HTR-8/SVneo (cell line): Measurements from ENCODE around the gene PXK.
"Not testable (repeated sequence)": the region's sequence is repeated elsewhere in the genome, so short reads cannot be mapped to it uniquely, and the experiment has no call there.

Source experiments
- DNase-seq: peaks from one replicate; pipeline ENCODE4 v3.0.0; 2011; ENCODE audit warnings: low spot score, mixed read lengths; ENCODE audit not compliant: insufficient read length
- FAIRE-seq: peaks from 2 replicates; lab custom pipeline; 2011; peaks lifted over from hg19 to GRCh38; lab: Jason Lieb, UNC

PXK gene

DNA sequence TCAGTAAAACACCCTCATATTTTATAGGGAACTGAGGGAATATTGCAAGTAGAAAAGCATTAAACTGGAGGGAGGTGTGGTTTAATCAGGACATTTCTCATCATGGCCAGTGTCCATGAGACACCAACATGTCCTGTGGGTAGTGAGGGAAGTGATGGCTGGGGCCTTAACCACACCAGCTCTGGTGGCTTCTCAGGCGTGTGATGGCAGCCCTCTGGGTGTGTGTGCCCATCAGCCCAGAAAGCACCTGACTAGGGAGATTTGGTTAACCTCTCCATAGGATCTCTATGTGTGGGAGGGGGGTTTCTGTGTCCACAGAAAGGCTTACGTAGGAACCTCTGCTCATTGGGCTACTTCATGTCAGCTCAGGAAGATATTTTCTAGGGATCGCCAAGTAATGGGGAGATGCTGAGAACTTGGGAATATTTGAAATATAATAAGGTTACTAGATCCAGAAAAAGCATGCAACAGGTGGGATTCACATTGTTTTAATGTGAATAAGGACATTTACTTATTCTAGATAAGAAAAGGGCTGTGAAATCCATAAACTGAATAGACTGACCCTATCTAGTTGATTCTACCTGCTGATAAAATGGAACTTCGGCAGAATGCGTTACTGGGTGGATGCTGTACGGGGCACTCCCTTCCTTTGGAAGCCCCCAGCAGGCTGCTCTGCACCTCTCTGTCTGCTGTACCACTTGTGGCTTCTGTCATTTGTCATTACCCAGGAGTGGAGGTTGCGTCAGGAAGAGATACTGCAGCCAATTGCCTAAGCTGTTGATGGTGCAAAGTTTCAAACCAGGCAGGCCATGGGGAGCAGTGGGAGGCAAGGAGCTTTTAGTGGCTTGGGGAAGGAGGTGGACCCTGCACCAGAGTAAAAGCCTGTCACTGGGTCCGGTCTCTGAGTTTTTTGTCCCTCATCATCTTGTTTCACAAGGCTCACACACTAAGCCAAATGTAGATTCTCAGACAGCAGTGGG is 79.4 kb downstream of the PXK start:
- FAIRE-seq (no peak), DNase-seq (no peak)

DNA sequence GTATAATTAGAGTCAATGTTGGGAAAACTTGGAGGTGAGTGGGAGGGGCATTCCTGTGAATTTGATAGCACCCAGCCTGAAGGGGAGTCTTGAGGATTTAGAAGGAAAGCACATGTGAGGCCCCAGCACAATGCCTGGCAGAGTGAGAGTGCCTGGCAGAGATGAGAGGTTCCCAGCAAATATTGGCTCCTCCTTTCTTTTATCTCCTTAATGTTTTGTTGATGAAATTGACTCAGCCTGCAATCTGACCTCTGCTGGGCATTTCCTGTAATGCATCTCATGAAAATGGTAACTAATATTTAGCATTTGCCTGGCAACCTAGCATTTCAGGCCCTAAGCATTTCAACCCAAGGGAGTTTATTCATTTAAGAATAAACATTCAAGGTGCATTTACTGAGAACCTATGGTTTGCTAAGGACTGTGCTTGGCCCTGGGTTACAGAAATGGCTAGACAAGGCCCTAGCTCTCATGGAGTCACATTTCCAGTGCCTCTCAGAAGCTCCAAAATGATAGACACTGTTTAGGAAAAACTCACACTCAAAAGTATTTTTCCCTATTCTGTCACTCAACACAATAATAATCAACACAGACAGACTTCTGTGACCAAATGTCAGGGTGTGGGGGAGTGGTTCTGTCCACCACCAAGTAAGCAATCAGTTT is 82.0 kb downstream of the PXK start:
- peak; percentile 68 for DNase-seq
- FAIRE-seq, result no peak

GRCh38 chr3:58416191-58416590 is 83.5 kb downstream of the PXK start:
- no peak for DNase-seq
- no peak for FAIRE-seq

GRCh38 chr3:58417075-58417474 is 84.4 kb downstream of the PXK start:
- DNase-seq, result no peak
- no peak for FAIRE-seq

DNA sequence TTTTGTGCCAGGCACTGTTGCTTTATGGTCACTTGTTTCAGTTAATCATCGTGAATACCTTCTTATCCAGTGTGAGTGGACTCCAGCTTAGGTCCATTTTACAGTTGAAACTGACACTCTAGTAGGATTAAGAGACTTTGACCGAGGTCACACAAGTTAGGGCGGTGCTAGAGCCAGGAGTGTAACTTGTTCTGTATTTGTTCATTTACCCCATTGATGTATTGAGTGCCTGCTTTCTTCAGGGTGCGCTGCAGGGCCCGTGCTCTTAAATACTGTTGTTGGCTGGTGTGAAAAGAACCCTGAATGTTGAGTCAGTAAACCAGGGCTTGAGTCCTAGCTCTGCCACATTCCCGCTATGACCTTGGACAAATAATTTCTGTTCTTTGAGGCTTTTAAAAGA is 85.5 kb downstream of the PXK start:
- FAIRE-seq, result no peak

GRCh38 chr3:58419780-58420507 is 87.3 kb downstream of the PXK start:
- DNase-seq (no peak), FAIRE-seq (no peak)

More for the DNA sequence above, 85.5 kb downstream of the PXK start:
- DNase-seq, result no peak

DNA sequence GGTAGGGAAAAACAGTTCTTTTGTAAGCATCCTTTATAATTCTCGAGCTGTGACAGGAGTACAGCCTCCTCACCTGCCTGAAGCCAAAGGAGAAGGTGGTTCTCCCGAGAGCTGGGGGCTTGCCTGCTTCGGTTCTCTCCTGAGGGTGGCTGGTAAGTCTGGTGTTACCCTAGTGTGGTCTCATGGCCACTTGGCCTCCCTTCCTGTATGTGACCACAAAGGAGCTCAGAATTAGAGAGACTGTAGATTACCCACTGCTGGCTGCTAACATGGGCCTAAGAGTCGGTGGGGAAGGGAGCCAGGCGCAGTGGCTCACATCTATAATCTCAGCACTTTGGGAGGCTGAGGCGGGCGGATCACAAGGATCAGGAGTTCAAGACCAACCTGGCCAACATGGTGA is 88.3 kb downstream of the PXK start:
- DNase-seq (no peak), FAIRE-seq (no peak)

DNA sequence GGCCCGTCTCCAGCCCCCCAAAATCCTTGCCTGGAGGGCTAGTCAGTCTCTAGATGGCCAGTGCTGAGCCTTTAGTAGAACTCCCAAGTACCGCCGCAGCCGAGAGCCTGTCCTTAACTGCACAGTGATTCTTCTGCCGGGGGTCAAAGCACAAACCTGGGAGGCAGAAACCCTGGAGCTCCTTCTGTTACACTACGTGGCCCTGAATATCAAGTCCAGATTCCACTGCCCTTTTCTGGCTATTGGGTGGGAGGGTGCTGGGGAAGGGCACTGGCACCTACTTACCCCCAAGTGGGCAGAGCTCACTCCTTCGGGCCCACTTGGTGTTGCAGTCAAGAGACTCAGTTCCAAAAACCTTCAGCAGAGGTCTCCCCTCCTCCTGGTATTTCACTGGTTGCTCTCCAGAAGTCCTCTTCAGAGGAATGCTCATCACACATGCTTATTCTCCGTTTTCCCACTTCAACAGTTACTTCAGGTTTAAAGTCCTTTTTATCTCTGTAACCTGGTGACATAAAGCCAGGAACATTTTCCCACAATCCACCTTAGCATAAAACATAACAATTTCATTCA is 90.1 kb downstream of the PXK start:
- no peak for FAIRE-seq

DNA sequence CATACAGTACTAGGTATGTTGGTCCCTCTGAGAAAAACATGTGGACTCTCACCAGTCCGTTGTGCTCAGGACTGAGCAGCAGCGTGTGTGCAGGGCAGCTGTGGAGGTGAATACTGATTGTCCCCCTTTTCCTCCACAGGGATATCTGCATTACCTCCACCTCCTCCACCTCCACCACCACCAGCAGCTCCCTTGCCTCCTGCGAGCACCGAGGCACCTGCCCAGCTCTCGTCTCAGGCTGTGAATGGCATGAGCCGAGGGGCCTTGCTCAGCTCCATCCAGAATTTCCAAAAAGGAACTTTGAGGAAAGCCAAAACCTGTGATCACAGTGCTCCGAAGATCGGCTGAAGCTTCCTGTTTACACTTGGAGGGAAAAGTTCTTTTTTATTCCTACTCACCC is 91.9 kb downstream of the PXK start:
- DNase-seq (no peak), FAIRE-seq (no peak)

More for the DNA sequence above, 90.1 kb downstream of the PXK start:
- no peak for DNase-seq

- no peak for DNase-seq
- FAIRE-seq, result no peak
Measured at GRCh38 chr3:58425782-58426181, 93.1 kb downstream of the PXK start.

- FAIRE-seq (no peak), DNase-seq (no peak)
Measured at GRCh38 chr3:58427661-58428361, 95.1 kb downstream of the PXK start.

GRCh38 chr3:58429657-58430056 is 97.0 kb downstream of the PXK start:
- DNase-seq (no peak), FAIRE-seq (no peak)

GRCh38 chr3:58432905-58433304 is 100.2 kb downstream of the PXK start:
- no peak for FAIRE-seq
- no peak for DNase-seq

DNA sequence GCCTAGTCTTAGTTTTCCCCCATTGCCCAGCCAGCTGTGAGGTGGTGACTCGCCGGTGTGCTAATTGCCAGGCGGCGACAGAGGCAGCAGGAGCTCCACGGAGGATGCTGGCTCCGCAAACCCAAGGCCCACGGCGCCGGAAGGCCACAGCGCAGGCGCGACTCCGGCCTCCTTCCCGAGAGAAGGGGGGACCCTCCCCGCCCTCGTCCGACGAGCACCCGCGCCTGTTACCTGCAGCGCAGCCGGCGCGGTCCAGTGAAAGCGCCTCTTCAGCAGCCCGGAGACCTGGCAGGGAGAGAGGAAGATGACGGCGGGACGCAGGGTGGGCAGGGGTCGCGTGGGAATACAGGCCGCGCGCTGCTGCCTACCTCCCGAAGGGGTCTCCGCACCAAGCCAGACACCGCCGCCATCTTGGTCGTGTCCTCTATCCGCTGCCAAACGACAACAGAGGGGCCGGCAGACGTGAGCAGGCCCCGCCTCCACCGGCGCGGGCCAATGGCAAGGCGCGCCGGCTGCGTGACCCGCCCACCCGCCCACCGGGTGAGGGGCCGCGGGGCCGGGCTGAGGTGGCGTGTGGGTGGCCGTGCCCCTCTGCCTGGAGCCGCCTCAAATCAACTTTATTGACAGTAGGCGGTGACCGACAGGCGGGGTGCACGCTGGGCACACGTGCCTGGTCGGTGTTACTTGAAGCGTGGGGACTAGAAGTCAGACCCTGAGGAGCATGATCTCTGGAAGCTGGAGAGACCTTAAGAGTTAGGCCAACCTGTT is 100.9 kb downstream of the PXK start, which contains the start of gene PDHB:
Gene PDHB (minus strand): TSS at position 433 of the 768 bp plus-strand sequence. CDS start 23 bp downstream, at position 410.
- DNase-seq (peak; percentile 94), FAIRE-seq (peak; percentile 95)

DNA sequence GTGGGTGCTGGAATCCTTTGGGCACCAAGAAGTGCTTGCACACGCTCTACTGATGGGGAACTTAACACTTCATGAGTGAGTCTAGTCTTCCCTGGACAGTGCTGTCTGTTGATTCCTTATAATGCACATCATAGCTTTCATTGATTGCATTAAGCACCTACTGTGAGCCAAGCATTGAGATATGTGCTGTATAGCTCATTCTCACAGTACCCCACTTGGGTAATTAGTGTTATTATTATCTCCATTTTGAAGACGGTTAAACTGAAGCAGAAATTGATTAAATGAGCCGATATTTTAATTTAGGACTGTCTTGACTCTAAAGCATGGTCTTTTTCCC is 101.4 kb downstream of the PXK start:
- DNase-seq, result no peak
- no peak for FAIRE-seq

GRCh38 chr3:58434511-58434910 is 101.8 kb downstream of the PXK start:
- DNase-seq, result no peak
- no peak for FAIRE-seq

GRCh38 chr3:58434990-58435389 is 102.3 kb downstream of the PXK start:
- DNase-seq, result peak; percentile 46
- no peak for FAIRE-seq

GRCh38 chr3:58437276-58437675 is 104.6 kb downstream of the PXK start:
- not testable (repeated sequence) for DNase-seq, FAIRE-seq

GRCh38 chr3:58440996-58441355 is 108.3 kb downstream of the PXK start:
- FAIRE-seq, DNase-seq: not testable (repeated sequence)
